GM18508 (cell line): ENCODE data around the gene CCDC198.

Experiments used
- ATAC-seq: cut with Tn5 transposase; IDR thresholded peaks from one replicate; pipeline ENCODE4 v1.9.1; 2021; ENCODE audit warnings: moderate number of reproducible peaks; ENCODE audit not compliant: insufficient read depth, unreplicated experiment

The CCDC198 gene, protein sequence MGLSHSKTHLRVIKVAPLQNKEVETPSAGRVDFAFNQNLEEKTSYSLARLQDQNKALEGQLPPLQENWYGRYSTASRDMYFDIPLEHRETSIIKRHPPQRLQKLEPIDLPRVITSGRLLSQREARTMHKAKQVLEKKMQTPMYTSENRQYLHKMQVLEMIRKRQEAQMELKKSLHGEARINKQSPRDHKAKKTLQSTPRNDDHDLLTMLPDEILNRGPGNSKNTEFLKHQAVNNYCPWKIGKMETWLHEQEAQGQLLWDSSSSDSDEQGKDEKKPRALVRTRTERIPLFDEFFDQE

DNA sequence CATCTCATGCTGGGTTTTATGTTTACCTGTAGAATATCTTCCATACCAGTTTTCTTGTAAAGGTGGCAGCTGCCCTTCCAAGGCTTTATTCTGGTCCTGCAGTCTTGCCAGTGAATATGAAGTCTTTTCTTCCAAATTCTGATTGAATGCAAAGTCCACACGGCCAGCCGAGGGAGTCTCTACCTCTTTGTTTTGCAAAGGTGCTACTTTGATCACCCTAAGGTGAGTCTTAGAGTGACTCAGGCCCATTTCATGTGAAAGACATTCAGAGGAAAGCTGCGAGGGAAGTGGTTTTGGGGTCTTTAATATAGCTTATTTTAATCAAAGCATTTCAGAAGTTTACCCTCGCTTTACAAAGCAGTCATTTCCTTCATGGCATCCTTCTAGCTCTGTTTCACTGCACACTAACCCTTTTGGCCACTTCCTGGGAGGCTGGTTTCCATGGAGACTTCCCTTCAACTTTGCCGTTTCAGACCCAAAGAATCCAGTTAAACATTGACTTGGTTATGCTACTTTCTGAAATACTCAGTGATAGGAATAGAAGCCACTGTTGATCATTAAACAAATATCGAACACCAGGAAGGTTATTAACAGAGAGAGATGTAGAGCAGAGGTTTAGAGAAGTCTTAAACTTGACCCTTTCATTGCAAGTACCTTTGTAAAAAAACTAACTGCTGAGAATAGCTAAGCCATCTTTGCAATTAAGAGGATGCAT lies at the start of gene CCDC198:
CCDC198 (minus strand) TSS at position 391 of the 715 bp plus-strand sequence; CDS start at position 249, 142 bp downstream.
- peak; percentile 76 for ATAC-seq

DNA sequence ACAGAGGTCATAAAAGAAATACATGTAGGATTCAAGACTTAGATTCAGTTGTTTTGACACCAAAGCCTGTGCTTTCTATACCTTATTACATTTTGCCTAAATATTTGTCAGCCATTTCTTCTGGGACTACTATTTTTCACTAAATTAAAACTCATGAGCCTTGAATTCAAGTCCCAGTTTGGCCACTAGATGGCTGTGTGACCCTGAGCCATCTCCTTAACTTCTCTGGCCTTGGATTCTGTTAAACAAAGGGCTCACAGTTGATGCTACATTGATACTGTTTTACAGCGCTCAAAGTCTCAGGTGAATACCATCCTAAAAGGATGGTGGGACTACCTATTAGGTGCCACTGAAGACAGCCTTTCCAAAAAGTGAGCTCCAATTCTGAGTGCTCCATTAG lies 39.6 kb upstream of the CCDC198 start:
- no peak for ATAC-seq

DNA sequence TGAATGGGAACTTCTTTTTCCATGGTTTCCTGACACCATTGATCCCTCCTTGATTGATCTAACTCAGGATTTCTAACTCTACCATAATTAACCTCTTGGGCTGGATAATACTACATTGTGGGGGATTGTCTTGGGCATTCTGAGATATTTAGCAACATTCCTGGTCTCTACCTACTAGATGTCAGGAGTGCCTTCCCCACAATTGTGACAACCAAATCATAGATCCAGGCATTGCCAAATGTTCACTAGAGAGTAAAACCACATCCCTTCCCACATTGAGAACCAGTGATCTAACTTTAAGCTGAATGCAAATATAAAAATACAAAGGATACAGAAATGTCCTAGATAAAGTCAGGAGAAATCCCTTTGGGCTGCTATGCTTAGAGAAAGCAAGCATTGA lies 36.9 kb upstream of the CCDC198 start:
- no peak for ATAC-seq

DNA sequence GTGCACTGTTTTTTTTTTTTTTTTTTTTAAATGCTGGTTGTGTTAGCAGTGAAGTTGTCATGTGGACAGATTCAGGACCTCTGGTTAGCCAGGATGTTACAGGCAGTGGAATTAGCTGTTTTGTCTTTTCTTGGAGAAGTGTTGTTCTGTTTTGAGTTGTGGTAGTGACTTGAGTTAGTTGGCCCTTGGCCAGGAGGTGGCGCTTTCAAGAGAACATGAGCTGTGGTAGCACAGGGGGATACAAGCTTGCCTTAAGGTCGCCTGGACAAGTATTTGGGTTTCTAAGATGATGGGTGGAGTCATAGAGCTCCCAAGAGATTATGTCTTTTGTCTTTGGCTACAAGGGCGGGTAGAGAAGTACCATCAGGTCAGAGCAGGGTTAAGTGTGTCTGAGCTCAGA lies 33.3 kb upstream of the CCDC198 start:
- no peak for ATAC-seq

DNA sequence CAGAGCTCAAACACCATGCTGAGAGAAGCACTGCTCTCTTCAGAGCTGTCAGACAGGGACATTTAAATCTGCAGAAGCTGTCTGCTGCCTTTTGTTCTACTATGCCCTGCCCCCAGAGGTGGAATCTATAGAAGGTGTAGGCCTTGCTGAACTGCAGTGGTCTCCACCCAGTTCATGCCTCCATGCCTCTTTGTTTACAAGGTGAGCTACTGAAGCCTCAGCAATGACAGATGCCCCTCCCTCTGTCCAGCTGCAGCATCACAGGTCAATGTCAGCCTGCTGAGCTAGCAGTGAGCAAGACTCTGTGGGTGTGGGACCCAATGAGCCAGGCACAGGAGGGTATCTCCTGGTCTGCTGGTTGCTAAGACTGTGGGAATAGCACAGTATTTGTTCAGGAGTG lies 25.4 kb upstream of the CCDC198 start:
- ATAC-seq = no peak

DNA sequence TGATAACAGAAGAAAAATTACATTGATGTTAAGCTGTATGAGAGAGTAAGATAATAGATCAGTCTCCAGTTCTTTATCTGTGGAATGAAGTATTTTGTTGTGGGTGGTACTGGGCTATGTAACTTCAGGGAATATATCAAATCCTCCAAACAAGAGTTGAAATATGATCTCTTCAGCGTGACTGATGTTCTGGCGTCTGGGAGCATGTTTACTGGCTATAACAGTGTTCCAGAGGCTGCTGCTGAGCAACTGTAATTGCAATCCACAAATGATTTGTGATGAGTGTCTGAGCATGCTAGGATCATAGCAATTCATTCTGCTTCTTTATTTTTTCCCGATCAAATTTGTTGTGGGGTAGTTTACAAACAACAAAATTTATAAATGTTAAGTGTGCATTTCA lies 18.6 kb upstream of the CCDC198 start:
- ATAC-seq = no peak

DNA sequence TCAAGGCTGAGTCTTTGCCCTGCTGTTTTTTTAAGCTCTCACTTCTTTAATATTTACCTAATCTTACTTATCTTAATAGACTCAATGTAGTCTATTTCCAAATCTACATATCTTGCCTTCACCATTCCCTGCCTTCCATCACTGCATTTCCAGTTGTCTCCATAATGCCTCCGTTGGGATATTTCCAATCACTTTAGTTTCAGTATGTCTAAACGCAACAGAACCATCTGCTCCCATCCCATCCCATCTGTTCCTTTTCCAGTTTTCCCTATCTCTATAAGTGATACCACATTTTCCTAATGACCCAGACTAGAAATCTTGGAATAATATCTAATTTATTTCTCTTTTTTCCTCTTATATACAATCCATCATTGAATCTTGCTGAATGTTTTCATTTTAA lies 15.1 kb upstream of the CCDC198 start:
- no peak for ATAC-seq

DNA sequence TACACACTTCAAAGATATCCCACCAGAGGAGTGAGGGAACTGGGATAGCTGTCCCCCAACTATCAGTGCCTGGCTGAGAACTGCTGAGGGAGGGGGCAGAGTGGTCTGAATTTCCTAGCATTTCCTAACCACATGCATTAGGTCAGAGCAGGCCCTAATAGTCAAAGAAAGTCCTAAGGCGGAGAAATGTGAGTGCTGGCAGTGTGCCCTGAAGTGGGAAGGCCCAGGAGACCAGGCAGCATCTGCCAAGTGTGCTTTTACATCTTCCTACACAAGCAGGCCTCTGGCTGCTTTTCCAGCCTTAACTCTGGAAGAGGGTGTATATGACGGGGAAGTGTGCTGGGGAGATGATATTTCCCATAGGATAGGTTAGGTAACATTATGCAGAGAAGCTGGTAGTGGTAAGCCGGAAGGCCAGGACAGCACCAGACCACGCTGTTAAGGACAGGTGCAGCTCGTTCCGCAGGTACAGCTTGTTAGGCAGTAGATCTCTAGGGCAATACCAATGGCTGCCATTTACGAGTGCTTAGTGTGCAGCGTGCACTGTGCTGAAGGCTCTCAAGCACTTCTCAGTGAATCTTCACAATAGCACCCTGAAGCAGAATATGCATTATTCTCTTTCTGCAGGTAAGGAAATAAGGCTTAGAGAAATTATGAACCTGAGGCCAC lies 9.1 kb upstream of the CCDC198 start:
- no peak for ATAC-seq

DNA sequence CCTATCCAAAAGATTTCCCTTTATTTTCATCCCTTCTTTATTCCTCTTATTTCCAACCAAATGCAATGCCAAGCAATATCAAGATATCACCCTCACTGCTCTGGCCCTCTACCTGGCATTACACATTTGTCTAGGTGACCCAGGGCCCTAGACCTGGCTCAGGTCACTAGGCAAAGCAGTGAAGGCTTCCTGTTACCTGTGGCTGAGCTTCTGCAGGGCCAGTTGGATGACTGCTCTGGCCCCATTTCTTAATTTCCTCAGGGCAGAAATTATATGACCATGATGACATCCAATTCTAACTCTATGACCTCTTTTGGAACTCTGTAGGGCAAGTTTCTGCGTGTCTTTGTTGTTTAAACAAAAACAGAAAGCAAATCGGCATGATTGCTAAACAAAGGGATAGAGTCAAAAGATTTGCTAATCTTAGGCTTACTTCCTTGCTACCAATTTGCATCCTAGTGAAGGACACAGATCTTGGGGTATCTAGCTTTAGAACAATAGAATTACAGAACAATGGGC lies 7.4 kb upstream of the CCDC198 start:
- no peak for ATAC-seq

DNA sequence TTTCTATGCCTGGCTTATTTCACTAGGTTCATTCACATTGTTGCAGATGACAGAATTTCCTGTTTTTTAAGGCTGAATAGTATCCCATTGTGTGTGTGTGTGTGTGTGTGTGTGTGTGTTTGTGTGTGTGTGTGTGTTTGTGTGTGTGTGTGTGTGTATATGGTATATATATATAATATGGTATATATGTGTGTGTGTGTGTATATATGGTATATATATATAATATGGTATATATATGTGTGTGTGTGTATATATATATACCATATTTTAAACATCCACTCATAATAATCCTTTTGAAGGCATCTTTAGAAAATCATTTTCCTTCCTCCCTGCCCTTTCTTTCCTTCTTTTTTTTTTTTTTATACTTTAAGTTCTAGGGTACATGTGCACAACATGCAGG lies 5.0 kb upstream of the CCDC198 start:
- ATAC-seq = no peak

DNA sequence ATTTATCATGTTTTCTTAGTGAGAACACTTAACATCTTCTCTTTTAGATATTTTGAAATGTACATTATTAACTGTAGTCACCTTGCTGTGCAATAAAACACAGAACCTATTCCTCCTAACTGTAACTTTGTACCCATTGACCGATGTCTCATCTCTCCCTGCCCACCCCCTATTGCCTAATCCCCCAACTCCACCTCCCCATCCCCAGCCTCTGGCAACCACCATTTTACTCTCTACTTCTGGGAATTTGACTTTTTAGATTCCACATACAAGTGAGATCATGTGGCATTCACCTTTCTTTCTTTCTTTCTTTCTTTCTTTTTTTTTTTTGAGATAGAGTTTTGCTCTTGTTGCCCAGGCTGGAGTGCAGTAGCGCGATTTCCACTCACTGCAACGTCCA lies 4.4 kb upstream of the CCDC198 start:
- ATAC-seq = no peak

DNA sequence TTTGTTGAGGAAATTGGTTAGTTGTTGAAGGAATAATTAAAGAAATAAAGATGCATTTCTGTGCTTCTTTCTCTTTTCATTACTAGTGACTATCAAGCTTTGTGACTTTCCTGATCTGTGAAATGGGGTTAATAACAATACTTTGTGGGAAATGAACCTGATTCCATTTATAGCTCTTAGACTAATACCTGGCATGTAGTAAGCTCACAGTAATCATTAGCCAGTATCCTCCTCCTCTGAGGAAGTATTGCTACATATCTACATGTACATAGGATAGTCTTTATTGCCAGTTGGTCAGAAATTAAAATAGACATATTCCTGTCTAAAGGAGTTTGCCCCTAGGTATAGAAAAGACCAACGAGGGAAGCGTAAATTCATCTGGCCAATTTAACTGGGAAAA lies 1.8 kb upstream of the CCDC198 start:
- ATAC-seq = no peak

DNA sequence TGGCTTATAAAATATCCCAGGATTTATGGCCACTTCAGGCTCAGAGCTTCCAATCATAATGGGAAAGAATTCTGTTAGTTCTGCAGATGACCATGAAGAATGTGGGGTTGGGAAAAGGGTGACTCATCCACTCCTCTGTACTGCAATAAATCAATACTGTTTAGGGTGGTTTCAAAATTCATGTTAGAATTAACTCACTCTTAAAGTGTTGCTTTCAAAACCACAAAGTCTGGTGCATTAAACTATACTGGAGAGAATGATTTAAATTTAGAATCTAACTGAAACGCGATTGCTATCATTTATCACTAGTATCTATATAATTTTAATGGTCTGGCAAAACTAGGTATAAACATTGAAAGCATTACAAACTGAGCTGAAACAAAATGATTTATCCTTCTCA lies 798 bp downstream of the CCDC198 start:
- no peak for ATAC-seq

DNA sequence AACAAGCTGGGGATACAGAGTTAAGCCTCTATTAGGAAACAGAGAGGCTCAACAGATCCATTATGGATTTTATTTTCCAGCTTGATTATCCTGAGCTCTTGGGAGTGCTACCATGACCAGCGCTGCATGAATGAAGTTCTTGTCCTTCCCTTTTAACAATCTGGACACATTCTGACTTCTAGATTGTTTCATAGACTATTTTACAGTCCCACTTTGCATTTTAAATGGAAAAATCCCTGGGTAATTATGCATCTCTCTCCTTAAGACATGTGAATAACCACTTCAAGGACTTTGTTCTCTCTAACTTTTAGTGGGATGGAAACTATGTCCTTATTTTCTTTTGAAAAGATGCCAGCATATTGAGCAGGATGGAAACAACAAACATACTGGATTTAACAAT lies 2.0 kb downstream of the CCDC198 start:
- ATAC-seq = no peak

DNA sequence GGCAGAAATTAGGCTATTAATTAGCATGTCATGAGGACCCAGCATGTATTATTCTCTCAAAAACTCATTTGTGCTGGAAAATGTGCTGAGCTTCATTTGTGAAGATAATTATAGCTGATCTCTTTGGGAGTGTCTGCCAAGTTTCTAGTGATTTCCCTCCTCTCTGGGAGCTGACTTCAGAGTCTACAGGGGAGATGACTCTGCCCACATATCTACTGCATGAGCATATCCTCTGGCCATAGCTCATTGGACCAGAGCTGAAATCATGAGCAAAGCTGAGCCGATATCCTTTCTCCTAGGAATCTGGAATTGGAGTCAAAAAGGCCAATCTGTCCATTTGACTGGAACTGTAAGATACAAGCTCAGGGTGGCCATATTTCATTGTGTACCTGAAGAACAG lies 5.9 kb downstream of the CCDC198 start:
- ATAC-seq = no peak

DNA sequence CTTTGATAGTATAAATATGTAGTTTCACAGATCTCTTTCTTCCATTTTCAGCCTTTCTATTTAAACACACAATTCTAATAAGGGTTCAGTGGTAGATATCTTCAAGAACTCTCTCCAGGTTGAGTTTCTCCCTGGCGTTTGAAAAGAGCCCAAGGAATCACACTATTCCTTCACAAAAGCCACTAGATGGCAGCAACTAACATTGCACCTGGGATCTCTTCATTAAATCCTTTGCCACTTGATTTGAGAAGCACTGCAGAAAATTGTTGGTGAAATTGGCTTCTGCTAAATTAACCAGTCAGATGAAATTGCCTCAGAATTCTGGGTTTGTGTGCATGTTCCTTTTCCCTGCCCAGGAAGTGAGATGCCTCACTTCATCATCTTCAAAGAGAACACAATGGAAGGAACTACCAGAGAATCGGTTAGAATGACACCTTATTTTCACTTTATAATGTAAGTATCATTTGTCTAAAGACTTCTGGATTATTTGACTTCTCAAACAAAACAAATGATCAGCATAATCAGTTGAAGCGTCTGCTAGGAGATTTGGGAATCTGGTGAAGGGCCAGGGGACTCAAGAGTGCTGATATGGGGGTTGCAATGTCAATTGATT lies 6.8 kb downstream of the CCDC198 start:
- ATAC-seq = no peak

DNA sequence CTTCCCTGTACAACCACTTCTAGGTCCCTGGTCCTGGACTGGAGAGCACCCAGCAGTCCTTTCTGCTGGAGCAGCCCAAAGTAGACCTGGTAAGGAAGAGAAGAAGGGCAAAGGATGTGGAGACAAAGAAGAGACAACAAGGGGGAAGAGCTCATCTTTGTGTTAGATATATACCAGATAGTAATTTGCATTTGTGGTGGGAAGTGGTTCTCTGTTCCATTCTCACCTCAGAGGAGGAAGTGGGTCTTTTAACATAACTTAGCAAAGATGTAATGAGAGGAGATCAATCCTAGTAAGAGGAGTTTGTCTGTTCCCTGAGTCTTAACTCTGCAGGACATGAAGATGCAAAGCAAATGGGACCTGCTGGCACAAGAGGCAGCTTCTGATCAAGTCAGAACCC lies 8.0 kb downstream of the CCDC198 start:
- peak; percentile 95 for ATAC-seq

DNA sequence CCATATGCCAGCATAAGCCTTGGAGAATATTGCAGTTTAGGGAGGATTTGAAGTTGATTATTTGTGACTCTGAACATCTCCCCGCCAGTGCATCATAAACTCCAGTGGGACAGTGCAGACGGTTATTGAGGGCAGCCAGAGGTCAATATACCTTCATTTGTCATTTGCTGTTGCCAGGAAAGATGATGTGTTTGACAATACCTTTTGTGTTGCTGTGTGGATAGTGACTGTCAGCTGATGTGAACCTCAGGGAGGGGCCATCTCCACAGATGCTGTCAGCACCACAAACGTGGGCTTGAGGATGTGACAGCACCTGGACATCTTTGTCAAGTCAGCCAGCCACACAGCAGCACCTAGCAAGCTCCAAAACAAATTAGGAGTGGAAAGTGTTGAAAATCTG lies 11.5 kb downstream of the CCDC198 start:
- no peak for ATAC-seq

DNA sequence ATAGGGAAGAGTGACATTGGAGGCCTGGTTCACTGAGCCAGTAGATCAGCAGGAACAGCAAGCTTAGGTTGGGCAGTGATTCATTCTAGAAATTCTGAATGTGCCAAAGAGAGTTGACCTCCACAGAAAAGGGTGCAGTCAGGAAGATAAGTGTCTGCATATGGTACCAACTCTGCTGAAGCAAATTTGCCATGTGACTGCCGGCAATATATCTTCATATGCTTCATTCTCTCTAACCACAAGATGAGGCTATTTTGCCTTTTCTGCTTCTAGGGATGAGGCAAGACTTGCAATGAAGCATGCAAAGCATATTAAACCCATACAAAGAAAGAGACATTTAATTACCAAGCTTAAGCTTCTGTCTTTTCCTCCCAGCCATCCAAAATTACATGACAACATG lies 13.6 kb downstream of the CCDC198 start:
- no peak for ATAC-seq

DNA sequence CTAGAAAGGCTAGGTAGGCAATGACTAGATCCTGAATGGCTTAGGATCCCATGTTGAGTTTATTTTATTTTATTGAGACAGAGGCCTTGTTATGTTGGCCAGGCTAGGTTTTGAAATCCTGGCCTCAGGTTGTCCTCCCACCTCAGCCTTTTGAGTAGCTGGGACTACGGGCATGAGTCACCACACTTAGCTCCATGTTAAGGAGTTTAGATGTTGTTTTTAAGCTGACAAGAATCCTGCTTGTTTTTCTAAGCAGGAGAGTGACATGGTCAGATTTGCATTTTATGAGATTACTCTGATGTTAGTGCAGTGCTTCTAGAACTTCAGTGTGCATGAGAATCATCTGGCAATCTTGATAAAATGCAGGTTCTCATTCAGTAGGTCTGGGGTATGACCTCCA lies 14.5 kb downstream of the CCDC198 start:
- no peak for ATAC-seq

DNA sequence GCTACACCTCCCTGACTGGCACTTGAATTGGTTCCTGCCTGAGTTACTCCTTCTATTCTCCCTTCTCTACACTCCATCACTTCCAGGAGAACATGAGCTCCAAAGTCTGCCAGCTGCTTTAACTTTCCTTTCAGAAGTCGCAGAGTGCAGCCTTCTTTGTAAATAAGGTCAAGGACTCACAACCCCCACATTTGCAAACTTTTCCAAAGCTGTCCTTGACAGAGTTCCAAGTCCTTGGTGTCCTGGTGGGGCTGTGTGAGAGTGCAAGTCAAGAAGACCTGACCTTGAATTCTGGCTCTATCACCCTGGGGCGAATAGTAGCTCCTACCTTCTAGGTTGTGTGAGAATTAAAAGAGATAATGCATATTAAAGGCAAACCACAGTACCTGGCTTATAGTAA lies 15.6 kb downstream of the CCDC198 start:
- no peak for ATAC-seq
